Right cardiac atrium (tissue), 5 donors: ENCODE measurements around the gene TMEM181. TPM values are rescaled to one million over a fixed set of nuclear protein-coding genes. Genes with fewer than 3 reads are reported as not detected.
A peak's percentile ranks its signal among the peaks of the same experiment; 100 is the strongest.

Source experiments
- ATAC-seq, 2 donors: fragments of 200-7000 bp; cut with Tn5 transposase; one replicate each; pipeline versions ENCODE4 v1.8.0 to v1.9.1; 2020; ENCODE audit warnings: moderate library complexity in 2 of 2, mild to moderate bottlenecking in 1 of 2
- DNase-seq, 3 donors: peaks; one replicate each; pipeline ENCODE4 v3.0.0-alpha.2; 2020
- H3K27ac ChIP-seq: one replicate; pipeline ENCODE4 v1.5.1; 2013; ENCODE audit warnings: mild to moderate bottlenecking, low read length, control low read depth, moderate library complexity
- H3K27me3 ChIP-seq: one replicate; pipeline ENCODE4 v1.6.1; 2013; ENCODE audit not compliant: control insufficient read depth, insufficient read depth
- H3K4me1 ChIP-seq: one replicate; pipeline ENCODE4 v1.6.1; 2013; ENCODE audit warnings: low read length; ENCODE audit not compliant: control insufficient read depth, insufficient read depth
- H3K4me3 ChIP-seq: one replicate; pipeline ENCODE4 v1.5.1; 2013; ENCODE audit warnings: low read length, control low read depth
- H3K9me3 ChIP-seq: one replicate; pipeline ENCODE4 v1.6.1; 2013; ENCODE audit warnings: low read length; ENCODE audit not compliant: control insufficient read depth
- WGBS: extraction: QIAGEN DNeasy Blood & Tissue Kit; methylation state at CpG from one replicate; pipeline ENCODE4 v1.1.7; 2013; 5-methylcytosine and 5-hydroxymethylcytosine counted together
- intact Hi-C, 4 donors: fragments of 100-400 bp; cut with DNase I; formaldehyde crosslinking; loops; one replicate each; pipeline versions ENCODE4 v1.11.0 to v1.14.0; 2022 to 2023
- long read RNA-seq, 4 donors: library from polyadenylated mRNA; unstranded; transcript quantifications; one replicate each; pipeline ENCODE4 v2.0.0, GENCODE V29; 2020 to 2021
- polyA plus RNA-seq: library from polyadenylated mRNA; stranded (reverse); fragments of 200-250 nt; gene quantifications from one replicate; pipeline ENCODE4 v1.2.3, GENCODE V29; 2013
- total RNA-seq, 4 donors: library from RNA; stranded (reverse); fragmentation: NEBNext Ultra II Directional; extraction: Animal tissue kit (Norgen Biotek cat#: 25700); gene quantifications; one replicate each; pipeline ENCODE4 v1.2.1, GENCODE V29; 2021
- donor health status: healthy with polysubstance abuse.
- donor health status: DM: no; HTN: yes; CAD: no.
- donor health status: DM: no; HTN: no; CAD: no.
- donor health status: DM: no; HTN: yes; CAD: no; lungs with severe emphysema.
- donor health status: DM: yes; HTN: yes; CAD: no.

Gene TMEM181
- total RNA-seq (10 to 100 TPM; 16.0 to 24.5 (median 18.7) TPM), polyA plus RNA-seq (7.4 TPM)
- long read RNA-seq, donor 1, partial matches to known transcripts: 13 of 39 reads
- long read RNA-seq, donor 1, other reads (novel, unspliced or antisense): 26 of 39 reads
- long read RNA-seq, donor 2, full-length matches to known transcripts: 1 of 14 reads
- long read RNA-seq, donor 2, partial matches to known transcripts: 0 of 14 reads
- long read RNA-seq, donor 2, other reads (novel, unspliced or antisense): 13 of 14 reads
- long read RNA-seq, donor 3, full-length matches to known transcripts: 1 of 82 reads
- long read RNA-seq, donor 3, partial matches to known transcripts: 8 of 82 reads
- long read RNA-seq, donor 3, other reads (novel, unspliced or antisense): 73 of 82 reads
- long read RNA-seq, donor 4, full-length matches to known transcripts: 3 of 38 reads
- long read RNA-seq, donor 4, partial matches to known transcripts: 2 of 38 reads
- long read RNA-seq, donor 4, other reads (novel, unspliced or antisense): 33 of 38 reads

GRCh38 chr6:158559895-158560835, at the start of gene TMEM181:
TMEM181 (plus strand) TSS chr6:158560091; CDS start chr6:158560225, 134 bp downstream.
- DNase-seq (peak; percentile 89 to 96 (median 95)), ATAC-seq (peak; percentile 94 to 96)
- Histone ChIP-seq H3K27me3 (no peaks in the 10 kb centered on the region), H3K27ac (peak within 1 kb of the TSS; percentile 90), H3K4me1 (peaks cover 6% of the 10 kb centered on the region), H3K4me3 (peak within 1 kb of the TSS; percentile 95), H3K9me3 (no peaks in the 10 kb centered on the region)
- intact Hi-C loops: no loop called here
- under 1% methylated on average over 119 of the region's 120 CpGs for WGBS

GRCh38 chr6:158512809-158513208, 47.1 kb upstream of the TMEM181 start:
- no peaks in the 10 kb centered on the region for H3K4me1 ChIP-seq
- no peak for DNase-seq
- H3K27ac ChIP-seq: no peak overlapping the region
- no peak for ATAC-seq
- H3K9me3 ChIP-seq: no peaks in the 10 kb centered on the region
- H3K27me3 ChIP-seq: no peaks in the 10 kb centered on the region
- 89% methylated on average over 4 of the region's 4 CpGs for WGBS
- H3K4me3 ChIP-seq: no peak overlapping the region
- intact Hi-C loops: loop anchor here in 2 of 4 donors (10.0 kb wide), 1 partner anchor 288 kb away; no protein-coding TSS in a partner anchor

- Histone ChIP-seq H3K4me1 (no peaks in the 10 kb centered on the region), H3K9me3 (no peaks in the 10 kb centered on the region), H3K27me3 (no peaks in the 10 kb centered on the region), H3K4me3 (no peak overlapping the region), H3K27ac (no peak overlapping the region)
- intact Hi-C loops: loop anchor here in 2 of 4 donors (10.0 kb wide), 1 partner anchor 289 kb away; no protein-coding TSS in a partner anchor
- WGBS: 75% methylated on average over 4 of the region's 4 CpGs
- ATAC-seq (no peak), DNase-seq (no peak)
These were observed 45.7 kb upstream of the TMEM181 start for GRCh38 chr6:158514176-158514575.

GRCh38 chr6:158514991-158515390, 44.9 kb upstream of the TMEM181 start:
- H3K27ac ChIP-seq: no peak overlapping the region
- no peaks in the 10 kb centered on the region for H3K4me1 ChIP-seq
- no peak for DNase-seq
- WGBS: 96% methylated on average over 8 of the region's 8 CpGs
- intact Hi-C loops: loop anchor here in 3 of 4 donors (5.0 to 10.0 kb wide), 2 partner anchors 290 to 293 kb away; no protein-coding TSS in a partner anchor
- no peak overlapping the region for H3K4me3 ChIP-seq
- H3K27me3 ChIP-seq: no peaks in the 10 kb centered on the region
- no peaks in the 10 kb centered on the region for H3K9me3 ChIP-seq
- ATAC-seq: no peak

GRCh38 chr6:158516098-158516497, 43.8 kb upstream of the TMEM181 start:
- ATAC-seq: peak; percentile 29 to 51
- DNase-seq: no peak
- no peaks in the 10 kb centered on the region for H3K9me3 ChIP-seq
- intact Hi-C loops: loop anchor here in 3 of 4 donors (5.0 to 10.0 kb wide), 2 partner anchors 291 to 294 kb away; no protein-coding TSS in a partner anchor
- WGBS: 13% methylated on average over 33 of the region's 33 CpGs
- no peaks in the 10 kb centered on the region for H3K4me1 ChIP-seq
- H3K4me3 ChIP-seq: no peak overlapping the region
- no peaks in the 10 kb centered on the region for H3K27me3 ChIP-seq
- no peak overlapping the region for H3K27ac ChIP-seq

GRCh38 chr6:158517038-158517437, 42.9 kb upstream of the TMEM181 start:
- H3K4me3 ChIP-seq: no peak overlapping the region
- ATAC-seq (no peak), DNase-seq (no peak)
- H3K27ac ChIP-seq: no peak overlapping the region
- intact Hi-C loops: loop anchor here in 3 of 4 donors (5.0 to 10.0 kb wide), 2 partner anchors 292 to 295 kb away; no protein-coding TSS in a partner anchor
- no peaks in the 10 kb centered on the region for H3K9me3 ChIP-seq
- 90% methylated on average over 8 of the region's 8 CpGs for WGBS
- no peaks in the 10 kb centered on the region for H3K4me1 ChIP-seq
- no peaks in the 10 kb centered on the region for H3K27me3 ChIP-seq

GRCh38 chr6:158517581-158517980, 42.3 kb upstream of the TMEM181 start:
- DNase-seq: no peak
- Histone ChIP-seq H3K27ac (no peak overlapping the region), H3K27me3 (no peaks in the 10 kb centered on the region), H3K9me3 (no peaks in the 10 kb centered on the region), H3K4me1 (no peaks in the 10 kb centered on the region), H3K4me3 (no peak overlapping the region)
- intact Hi-C loops: loop anchor here in 3 of 4 donors (5.0 to 10.0 kb wide), 2 partner anchors 293 to 295 kb away; no protein-coding TSS in a partner anchor
- ATAC-seq: no peak
- WGBS: 71% methylated on average over 5 of the region's 5 CpGs

- Histone ChIP-seq H3K27ac (no peak overlapping the region), H3K4me3 (peak overlapping the region; percentile 27), H3K9me3 (no peaks in the 10 kb centered on the region), H3K27me3 (no peaks in the 10 kb centered on the region), H3K4me1 (no peaks in the 10 kb centered on the region)
- 19% methylated on average over 18 of the region's 18 CpGs for WGBS
- peak in 1 of 3 donors; percentile 67 for DNase-seq
- ATAC-seq: peak; percentile 69 to 73
- intact Hi-C loops: loop anchor here in 3 of 4 donors (5.0 to 10.0 kb wide), 2 partner anchors 294 to 296 kb away; no protein-coding TSS in a partner anchor
These were observed 41.4 kb upstream of the TMEM181 start for GRCh38 chr6:158518191-158519127.

GRCh38 chr6:158519300-158519699, 40.6 kb upstream of the TMEM181 start:
- Histone ChIP-seq H3K9me3 (no peaks in the 10 kb centered on the region), H3K4me3 (no peak overlapping the region), H3K27me3 (no peaks in the 10 kb centered on the region), H3K4me1 (no peaks in the 10 kb centered on the region), H3K27ac (no peak overlapping the region)
- WGBS: 39% methylated on average over 3 of the region's 3 CpGs
- ATAC-seq: no peak
- intact Hi-C loops: loop anchor here in 3 of 4 donors (5.0 to 10.0 kb wide), 2 partner anchors 294 to 297 kb away; no protein-coding TSS in a partner anchor
- DNase-seq: no peak
